ENCODE results near the gene LDLRAD4.

LDLRAD4 gene

GRCh38 chr18:13505780-13506345 lies 287.3 kb downstream of the LDLRAD4 start:
- WGBS (ENCODE audit: insufficient coverage), result 14% methylated on average over 6 of the region's 12 CpGs
- POLR2A ChIA-PET, result no interaction called here
- Histone ChIP-seq H3K27ac (ENCODE audit: insufficient read depth in 1 of 2, low read depth in 1 of 2, low read length in 2 of 2, poor library complexity in 1 of 2, severe bottlenecking in 2 of 2) (no peak overlapping the region), H3K4me3 (ENCODE audit: control insufficient read depth in 1 of 7, extremely low read depth in 1 of 7, insufficient read depth in 4 of 7, low read depth in 2 of 7, low read length in 6 of 7) (peak overlapping the region in 1 of 7 experiments; percentile 11), H3K4me1 (ENCODE audit: control extremely low read depth in 1 of 4, control insufficient read depth in 4 of 4, insufficient read depth in 4 of 4, low read length in 3 of 4) (peaks cover 0 to 15% (median 11%) of the 10 kb centered on the region in 4 experiments), H3K27me3 (replicated peaks in 2 of 5; ENCODE audit: control insufficient read depth in 4 of 5, insufficient read depth in 5 of 5, low read length in 4 of 5) (no peaks in the 10 kb centered on the region), H3K36me3 (ENCODE audit: control insufficient read depth in 4 of 4, insufficient read depth in 4 of 4, low read length in 3 of 4) (no peaks in the 10 kb centered on the region), H3K9me3 (ENCODE audit: control extremely low read depth in 1 of 5, control insufficient read depth in 4 of 5, insufficient read depth in 2 of 5, low read depth in 1 of 5, low read length in 4 of 5) (peaks cover 0 to 11% (median 0%) of the 10 kb centered on the region in 5 experiments)
- CTCF ChIA-PET, result interaction anchor here (1.0 to 1.3 kb wide), 5 partner anchors 13 to 123 kb away, joined by 3 to 4 read pairs (median 3); no protein-coding TSS in a partner anchor
- DNase-seq, result peak in 1 of 3 donors; percentile 60

- Histone ChIP-seq H3K4me1 (ENCODE audit: control extremely low read depth in 1 of 4, control insufficient read depth in 4 of 4, insufficient read depth in 4 of 4, low read length in 3 of 4) (peaks cover 16 to 40% (median 32%) of the 10 kb centered on the region in 4 experiments), H3K27ac (ENCODE audit: insufficient read depth in 1 of 2, low read depth in 1 of 2, low read length in 2 of 2, poor library complexity in 1 of 2, severe bottlenecking in 2 of 2) (no peak overlapping the region), H3K36me3 (ENCODE audit: control insufficient read depth in 4 of 4, insufficient read depth in 4 of 4, low read length in 3 of 4) (no peaks in the 10 kb centered on the region), H3K4me3 (ENCODE audit: control insufficient read depth in 1 of 7, extremely low read depth in 1 of 7, insufficient read depth in 4 of 7, low read depth in 2 of 7, low read length in 6 of 7) (no peak overlapping the region), H3K27me3 (replicated peaks in 2 of 5; ENCODE audit: control insufficient read depth in 4 of 5, insufficient read depth in 5 of 5, low read length in 4 of 5) (no peaks in the 10 kb centered on the region), H3K9me3 (ENCODE audit: control extremely low read depth in 1 of 5, control insufficient read depth in 4 of 5, insufficient read depth in 2 of 5, low read depth in 1 of 5, low read length in 4 of 5) (peaks cover 0 to 11% (median 0%) of the 10 kb centered on the region in 5 experiments)
- no peak for DNase-seq
- WGBS (ENCODE audit: insufficient coverage), result 92% methylated on average over 2 of the region's 2 CpGs
- ChIA-PET CTCF (interaction anchor here (0.9 kb wide), 1 partner anchor 14 kb away, joined by 3 read pairs; no protein-coding TSS in a partner anchor), POLR2A (no interaction called here)
These were observed 292.0 kb downstream of the LDLRAD4 start for GRCh38 chr18:13510594-13510993.

GRCh38 chr18:13511961-13512577 lies 293.5 kb downstream of the LDLRAD4 start:
- CTCF ChIA-PET, result interaction anchor here (1.0 to 1.9 kb wide), 5 partner anchors 13 to 322 kb away, joined by 3 to 8 read pairs (median 4); no protein-coding TSS in a partner anchor
- Histone ChIP-seq H3K9me3 (ENCODE audit: control extremely low read depth in 1 of 5, control insufficient read depth in 4 of 5, insufficient read depth in 2 of 5, low read depth in 1 of 5, low read length in 4 of 5) (peaks cover 0 to 11% (median 0%) of the 10 kb centered on the region in 5 experiments), H3K4me1 (ENCODE audit: control extremely low read depth in 1 of 4, control insufficient read depth in 4 of 4, insufficient read depth in 4 of 4, low read length in 3 of 4) (peaks cover 16 to 31% (median 28%) of the 10 kb centered on the region in 4 experiments), H3K27ac (ENCODE audit: insufficient read depth in 1 of 2, low read depth in 1 of 2, low read length in 2 of 2, poor library complexity in 1 of 2, severe bottlenecking in 2 of 2) (no peak overlapping the region), H3K4me3 (ENCODE audit: control insufficient read depth in 1 of 7, extremely low read depth in 1 of 7, insufficient read depth in 4 of 7, low read depth in 2 of 7, low read length in 6 of 7) (no peak overlapping the region), H3K27me3 (replicated peaks in 2 of 5; ENCODE audit: control insufficient read depth in 4 of 5, insufficient read depth in 5 of 5, low read length in 4 of 5) (no peaks in the 10 kb centered on the region), H3K36me3 (ENCODE audit: control insufficient read depth in 4 of 4, insufficient read depth in 4 of 4, low read length in 3 of 4) (peaks cover 0 to 5% (median 2%) of the 10 kb centered on the region in 4 experiments)
- POLR2A ChIA-PET, result interaction anchor here (0.7 kb wide), 1 partner anchor 19 kb away, joined by 4 read pairs; no protein-coding TSS in a partner anchor
- 83% methylated on average over 2 of the region's 6 CpGs for WGBS (ENCODE audit: insufficient coverage)
- peak; percentile 17 to 78 (median 52) for DNase-seq

GRCh38 chr18:13513021-13513420 lies 294.5 kb downstream of the LDLRAD4 start:
- CTCF ChIA-PET, result interaction anchor here (1.0 to 1.9 kb wide), 6 partner anchors 11 to 323 kb away, joined by 3 to 8 read pairs (median 4); no protein-coding TSS in a partner anchor
- POLR2A ChIA-PET, result interaction anchor here (0.7 kb wide), 1 partner anchor 18 kb away, joined by 4 read pairs; no protein-coding TSS in a partner anchor
- Histone ChIP-seq H3K36me3 (ENCODE audit: control insufficient read depth in 4 of 4, insufficient read depth in 4 of 4, low read length in 3 of 4) (peaks cover 0 to 12% (median 4%) of the 10 kb centered on the region in 4 experiments), H3K9me3 (ENCODE audit: control extremely low read depth in 1 of 5, control insufficient read depth in 4 of 5, insufficient read depth in 2 of 5, low read depth in 1 of 5, low read length in 4 of 5) (peaks cover 0 to 12% (median 3%) of the 10 kb centered on the region in 5 experiments), H3K4me3 (ENCODE audit: control insufficient read depth in 1 of 7, extremely low read depth in 1 of 7, insufficient read depth in 4 of 7, low read depth in 2 of 7, low read length in 6 of 7) (peak overlapping the region in 1 of 7 experiments; percentile 7), H3K27ac (ENCODE audit: insufficient read depth in 1 of 2, low read depth in 1 of 2, low read length in 2 of 2, poor library complexity in 1 of 2, severe bottlenecking in 2 of 2) (no peak overlapping the region), H3K4me1 (ENCODE audit: control extremely low read depth in 1 of 4, control insufficient read depth in 4 of 4, insufficient read depth in 4 of 4, low read length in 3 of 4) (peaks cover 16 to 31% (median 28%) of the 10 kb centered on the region in 4 experiments), H3K27me3 (replicated peaks in 2 of 5; ENCODE audit: control insufficient read depth in 4 of 5, insufficient read depth in 5 of 5, low read length in 4 of 5) (no peaks in the 10 kb centered on the region)
- 31% methylated on average over 2 of the region's 4 CpGs for WGBS (ENCODE audit: insufficient coverage)
- DNase-seq, result peak in 2 of 3 donors; percentile 36 to 68

DNA sequence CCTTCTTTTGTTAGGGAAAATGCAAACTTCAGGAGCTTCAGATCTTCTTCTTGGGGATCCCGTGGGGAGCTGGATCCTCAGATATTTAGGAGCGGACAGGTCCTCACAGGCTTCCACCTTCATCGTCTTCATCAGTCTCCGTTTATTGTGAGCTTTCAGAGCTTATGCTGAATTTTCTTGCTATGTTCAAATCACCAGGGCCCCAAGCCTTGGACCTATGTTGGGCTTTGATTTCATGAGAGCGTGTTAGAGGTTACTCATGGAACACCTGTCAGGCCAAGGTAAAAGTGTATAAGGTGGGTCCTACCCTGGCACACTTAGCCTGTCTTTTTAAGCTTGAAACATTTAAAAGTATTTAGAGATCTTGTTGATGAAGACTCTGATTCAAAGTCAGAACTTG lies 294.9 kb downstream of the LDLRAD4 start:
- Histone ChIP-seq H3K27ac (ENCODE audit: insufficient read depth in 1 of 2, low read depth in 1 of 2, low read length in 2 of 2, poor library complexity in 1 of 2, severe bottlenecking in 2 of 2) (no peak overlapping the region), H3K36me3 (ENCODE audit: control insufficient read depth in 4 of 4, insufficient read depth in 4 of 4, low read length in 3 of 4) (peaks cover 0 to 13% (median 4%) of the 10 kb centered on the region in 4 experiments), H3K27me3 (replicated peaks in 2 of 5; ENCODE audit: control insufficient read depth in 4 of 5, insufficient read depth in 5 of 5, low read length in 4 of 5) (no peaks in the 10 kb centered on the region), H3K4me3 (ENCODE audit: control insufficient read depth in 1 of 7, extremely low read depth in 1 of 7, insufficient read depth in 4 of 7, low read depth in 2 of 7, low read length in 6 of 7) (peak overlapping the region in 1 of 7 experiments; percentile 7), H3K9me3 (ENCODE audit: control extremely low read depth in 1 of 5, control insufficient read depth in 4 of 5, insufficient read depth in 2 of 5, low read depth in 1 of 5, low read length in 4 of 5) (peaks cover 0 to 10% (median 3%) of the 10 kb centered on the region in 5 experiments), H3K4me1 (ENCODE audit: control extremely low read depth in 1 of 4, control insufficient read depth in 4 of 4, insufficient read depth in 4 of 4, low read length in 3 of 4) (peaks cover 16 to 31% (median 28%) of the 10 kb centered on the region in 4 experiments)
- DNase-seq, result no peak
- CTCF ChIA-PET, result interaction anchor here (1.2 to 1.9 kb wide), 5 partner anchors 12 to 324 kb away, joined by 3 to 8 read pairs (median 5); no protein-coding TSS in a partner anchor
- POLR2A ChIA-PET, result no interaction called here
- 96% methylated on average over 5 of the region's 5 CpGs for WGBS (ENCODE audit: insufficient coverage)

GRCh38 chr18:13514558-13514957 lies 296.0 kb downstream of the LDLRAD4 start:
- no peaks in the 10 kb centered on the region for H3K27me3 ChIP-seq (replicated peaks in 2 of 5; ENCODE audit: control insufficient read depth in 4 of 5, insufficient read depth in 5 of 5, low read length in 4 of 5)
- POLR2A ChIA-PET, result no interaction called here
- DNase-seq, result no peak
- no peak overlapping the region for H3K4me3 ChIP-seq (ENCODE audit: control insufficient read depth in 1 of 7, extremely low read depth in 1 of 7, insufficient read depth in 4 of 7, low read depth in 2 of 7, low read length in 6 of 7)
- WGBS (ENCODE audit: insufficient coverage), result 100% methylated on average over 3 of the region's 4 CpGs
- H3K36me3 ChIP-seq (ENCODE audit: control insufficient read depth in 4 of 4, insufficient read depth in 4 of 4, low read length in 3 of 4), result peaks cover 0 to 13% (median 4%) of the 10 kb centered on the region in 4 experiments
- H3K27ac ChIP-seq (ENCODE audit: insufficient read depth in 1 of 2, low read depth in 1 of 2, low read length in 2 of 2, poor library complexity in 1 of 2, severe bottlenecking in 2 of 2), result no peak overlapping the region
- H3K9me3 ChIP-seq (ENCODE audit: control extremely low read depth in 1 of 5, control insufficient read depth in 4 of 5, insufficient read depth in 2 of 5, low read depth in 1 of 5, low read length in 4 of 5), result peaks cover 0 to 8% (median 3%) of the 10 kb centered on the region in 5 experiments
- peaks cover 16 to 31% (median 28%) of the 10 kb centered on the region in 4 experiments for H3K4me1 ChIP-seq (ENCODE audit: control extremely low read depth in 1 of 4, control insufficient read depth in 4 of 4, insufficient read depth in 4 of 4, low read length in 3 of 4)
- CTCF ChIA-PET, result interaction anchor here (0.9 kb wide), 1 partner anchor 10 kb away, joined by 3 read pairs; no protein-coding TSS in a partner anchor
